ENCODE results near the gene NXPH1.

Gene NXPH1

GRCh38 chr7:8590791-8591190, 157.4 kb downstream of the NXPH1 start:
- Histone ChIP-seq H3K9ac (ENCODE audit: low read length) (no peak overlapping the region), H3K36me3 (ENCODE audit: insufficient read depth, low read length) (no peaks in the 10 kb centered on the region), H3K4me3 (ENCODE audit: low read depth, low read length, poor library complexity, severe bottlenecking) (no peak overlapping the region), H3K27me3 (ENCODE audit: insufficient read depth, low read length) (no peaks in the 10 kb centered on the region), H3K4me2 (ENCODE audit: low read length) (no peak overlapping the region), H3K27ac (ENCODE audit: low read depth, low read length, poor library complexity, severe bottlenecking) (no peak overlapping the region), H3K4me1 (ENCODE audit: insufficient read depth, low read length, severe bottlenecking) (no peaks in the 10 kb centered on the region), H3F3A (ENCODE audit: insufficient read depth, low read length) (no peaks in the 10 kb centered on the region), H3K9me2 (ENCODE audit: low read depth, low read length) (no peaks in the 10 kb centered on the region), H2AFZ (ENCODE audit: low read length) (no peak overlapping the region), H4K20me1 (ENCODE audit: insufficient read depth, low read length) (no peaks in the 10 kb centered on the region), H3K79me2 (ENCODE audit: insufficient read depth, low read length) (no peaks in the 10 kb centered on the region), H3K9me3 (ENCODE audit: low read length) (no peaks in the 10 kb centered on the region)
- no peak for TF ChIP-seq EZH2 (IDR thresholded peaks at IDR 0.05; ENCODE audit: borderline replicate concordance, low read length)
- TF ChIP-seq, protein P1, sequence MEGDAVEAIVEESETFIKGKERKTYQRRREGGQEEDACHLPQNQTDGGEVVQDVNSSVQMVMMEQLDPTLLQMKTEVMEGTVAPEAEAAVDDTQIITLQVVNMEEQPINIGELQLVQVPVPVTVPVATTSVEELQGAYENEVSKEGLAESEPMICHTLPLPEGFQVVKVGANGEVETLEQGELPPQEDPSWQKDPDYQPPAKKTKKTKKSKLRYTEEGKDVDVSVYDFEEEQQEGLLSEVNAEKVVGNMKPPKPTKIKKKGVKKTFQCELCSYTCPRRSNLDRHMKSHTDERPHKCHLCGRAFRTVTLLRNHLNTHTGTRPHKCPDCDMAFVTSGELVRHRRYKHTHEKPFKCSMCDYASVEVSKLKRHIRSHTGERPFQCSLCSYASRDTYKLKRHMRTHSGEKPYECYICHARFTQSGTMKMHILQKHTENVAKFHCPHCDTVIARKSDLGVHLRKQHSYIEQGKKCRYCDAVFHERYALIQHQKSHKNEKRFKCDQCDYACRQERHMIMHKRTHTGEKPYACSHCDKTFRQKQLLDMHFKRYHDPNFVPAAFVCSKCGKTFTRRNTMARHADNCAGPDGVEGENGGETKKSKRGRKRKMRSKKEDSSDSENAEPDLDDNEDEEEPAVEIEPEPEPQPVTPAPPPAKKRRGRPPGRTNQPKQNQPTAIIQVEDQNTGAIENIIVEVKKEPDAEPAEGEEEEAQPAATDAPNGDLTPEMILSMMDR (IDR thresholded peaks at IDR 0.05; ENCODE audit: low read length), result no peak

DNA sequence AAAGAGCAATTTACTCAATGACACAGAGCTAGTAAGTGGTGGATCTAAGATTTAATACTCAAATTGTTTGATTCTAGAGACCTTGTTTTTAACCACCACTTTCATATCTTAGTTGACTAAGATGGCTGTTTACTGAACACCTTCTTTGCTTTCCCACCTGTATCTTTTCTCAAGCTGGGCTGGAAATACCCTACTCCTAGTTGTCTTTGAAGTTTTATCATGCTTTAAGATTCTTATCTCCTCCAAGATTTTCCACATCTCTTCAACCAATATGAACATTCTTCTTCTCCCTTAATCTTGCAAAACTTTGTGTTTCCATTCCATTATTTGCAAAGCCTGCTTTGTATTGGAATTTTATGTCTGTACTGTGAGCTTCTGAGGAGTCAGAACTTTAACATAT, 157.9 kb downstream of the NXPH1 start:
- Histone ChIP-seq H3K79me2 (ENCODE audit: insufficient read depth, low read length) (no peaks in the 10 kb centered on the region), H3K4me3 (ENCODE audit: low read depth, low read length, poor library complexity, severe bottlenecking) (no peak overlapping the region), H3K36me3 (ENCODE audit: insufficient read depth, low read length) (no peaks in the 10 kb centered on the region), H2AFZ (ENCODE audit: low read length) (no peak overlapping the region), H3F3A (ENCODE audit: insufficient read depth, low read length) (no peaks in the 10 kb centered on the region), H3K9ac (ENCODE audit: low read length) (no peak overlapping the region), H4K20me1 (ENCODE audit: insufficient read depth, low read length) (no peaks in the 10 kb centered on the region), H3K27ac (ENCODE audit: low read depth, low read length, poor library complexity, severe bottlenecking) (no peak overlapping the region), H3K4me1 (ENCODE audit: insufficient read depth, low read length, severe bottlenecking) (no peaks in the 10 kb centered on the region), H3K9me2 (ENCODE audit: low read depth, low read length) (no peaks in the 10 kb centered on the region), H3K27me3 (ENCODE audit: insufficient read depth, low read length) (no peaks in the 10 kb centered on the region), H3K9me3 (ENCODE audit: low read length) (no peaks in the 10 kb centered on the region), H3K4me2 (ENCODE audit: low read length) (no peak overlapping the region)
- TF ChIP-seq, protein P1 (IDR thresholded peaks at IDR 0.05; ENCODE audit: low read length), result no peak
- no peak for TF ChIP-seq EZH2 (IDR thresholded peaks at IDR 0.05; ENCODE audit: borderline replicate concordance, low read length)

DNA sequence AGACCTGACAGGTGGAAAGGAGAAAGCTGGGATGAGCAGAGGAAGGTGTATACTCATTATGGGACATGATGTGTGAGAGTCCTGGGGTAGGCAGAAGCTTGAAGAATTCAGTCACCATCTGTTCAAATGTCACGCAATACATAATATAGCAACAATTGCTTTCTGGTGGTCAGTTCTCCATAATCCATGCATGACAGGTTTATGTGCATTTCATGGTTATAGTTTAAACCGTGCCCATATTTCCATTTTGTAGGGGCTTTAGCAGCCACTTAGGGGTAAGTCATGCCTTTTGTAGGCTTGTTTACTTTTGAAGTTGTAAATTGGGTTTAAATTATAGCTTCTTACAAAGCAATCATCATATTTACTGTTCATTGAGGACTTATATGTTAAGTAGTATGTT, 158.8 kb downstream of the NXPH1 start:
- Histone ChIP-seq H3K4me3 (ENCODE audit: low read depth, low read length, poor library complexity, severe bottlenecking) (no peak overlapping the region), H3K9me2 (ENCODE audit: low read depth, low read length) (no peaks in the 10 kb centered on the region), H3K27ac (ENCODE audit: low read depth, low read length, poor library complexity, severe bottlenecking) (no peak overlapping the region), H3F3A (ENCODE audit: insufficient read depth, low read length) (no peaks in the 10 kb centered on the region), H3K9ac (ENCODE audit: low read length) (no peak overlapping the region), H3K36me3 (ENCODE audit: insufficient read depth, low read length) (no peaks in the 10 kb centered on the region), H3K9me3 (ENCODE audit: low read length) (no peaks in the 10 kb centered on the region), H2AFZ (ENCODE audit: low read length) (no peak overlapping the region), H4K20me1 (ENCODE audit: insufficient read depth, low read length) (no peaks in the 10 kb centered on the region), H3K27me3 (ENCODE audit: insufficient read depth, low read length) (no peaks in the 10 kb centered on the region), H3K79me2 (ENCODE audit: insufficient read depth, low read length) (no peaks in the 10 kb centered on the region), H3K4me2 (ENCODE audit: low read length) (no peak overlapping the region), H3K4me1 (ENCODE audit: insufficient read depth, low read length, severe bottlenecking) (no peaks in the 10 kb centered on the region)
- TF ChIP-seq, protein P1 (IDR thresholded peaks at IDR 0.05; ENCODE audit: low read length), result no peak
- no peak for TF ChIP-seq EZH2 (IDR thresholded peaks at IDR 0.05; ENCODE audit: borderline replicate concordance, low read length)

Measured in OCI-LY1 (cell line).